GM19025 (cell line): Measurements from ENCODE around the gene ABCF2.

ENCODE experiments used
- ATAC-seq: cut with Tn5 transposase; IDR thresholded peaks from one replicate; pipeline ENCODE4 v1.9.1; 2021; ENCODE audit warnings: mild to moderate bottlenecking, low read depth, moderate library complexity; ENCODE audit not compliant: unreplicated experiment

The ABCF2 gene

DNA sequence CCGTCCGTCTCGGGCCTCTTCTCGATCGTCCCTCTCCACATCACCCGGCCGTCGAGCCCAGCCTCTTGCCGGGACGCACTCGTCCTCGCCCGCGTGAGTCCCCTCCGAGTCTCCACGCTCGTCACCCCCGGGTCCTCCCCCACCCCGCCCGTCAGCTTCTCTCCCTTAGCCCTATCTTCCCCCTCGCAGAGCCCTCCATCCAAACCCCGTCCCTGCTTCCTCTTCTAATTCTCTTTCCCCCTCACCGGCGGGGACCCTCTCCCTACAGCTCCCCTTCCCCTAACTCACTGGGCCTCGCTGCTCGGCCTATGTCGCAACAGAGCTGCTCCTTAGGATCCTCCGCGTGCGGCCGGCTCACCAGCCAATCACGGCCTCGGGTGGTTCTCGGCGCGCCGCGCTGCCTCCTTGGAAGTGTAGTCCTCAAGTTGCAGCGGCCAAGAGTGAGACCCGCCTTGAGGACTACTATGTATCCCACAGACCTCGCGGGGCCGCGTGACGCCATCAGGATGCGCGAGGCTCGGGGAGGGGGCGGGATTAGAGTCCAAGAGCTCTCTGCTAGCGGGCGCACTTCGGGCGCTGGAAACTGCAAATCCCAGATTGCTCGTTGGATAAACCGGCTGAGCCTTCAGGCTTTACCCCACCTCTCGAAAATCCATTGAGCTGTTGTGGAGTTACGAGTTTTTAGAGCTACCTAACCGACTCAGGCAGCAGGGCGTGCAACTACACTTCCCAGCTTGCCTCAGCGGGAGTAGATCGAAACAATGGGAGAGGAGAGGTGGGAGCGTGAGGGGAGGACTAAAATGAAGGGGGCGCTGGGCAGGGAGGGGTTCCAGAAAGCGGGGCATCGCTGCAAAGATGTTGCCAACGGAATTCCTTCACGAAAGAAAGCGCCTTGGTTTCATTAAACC, at the start of gene ABCF2:
Gene ABCF2, minus strand, starts transcription at position 331 of the 908 bp plus-strand sequence. CDS start 747 bp downstream, outside the sequence.
- ATAC-seq, result peak; percentile 99

DNA sequence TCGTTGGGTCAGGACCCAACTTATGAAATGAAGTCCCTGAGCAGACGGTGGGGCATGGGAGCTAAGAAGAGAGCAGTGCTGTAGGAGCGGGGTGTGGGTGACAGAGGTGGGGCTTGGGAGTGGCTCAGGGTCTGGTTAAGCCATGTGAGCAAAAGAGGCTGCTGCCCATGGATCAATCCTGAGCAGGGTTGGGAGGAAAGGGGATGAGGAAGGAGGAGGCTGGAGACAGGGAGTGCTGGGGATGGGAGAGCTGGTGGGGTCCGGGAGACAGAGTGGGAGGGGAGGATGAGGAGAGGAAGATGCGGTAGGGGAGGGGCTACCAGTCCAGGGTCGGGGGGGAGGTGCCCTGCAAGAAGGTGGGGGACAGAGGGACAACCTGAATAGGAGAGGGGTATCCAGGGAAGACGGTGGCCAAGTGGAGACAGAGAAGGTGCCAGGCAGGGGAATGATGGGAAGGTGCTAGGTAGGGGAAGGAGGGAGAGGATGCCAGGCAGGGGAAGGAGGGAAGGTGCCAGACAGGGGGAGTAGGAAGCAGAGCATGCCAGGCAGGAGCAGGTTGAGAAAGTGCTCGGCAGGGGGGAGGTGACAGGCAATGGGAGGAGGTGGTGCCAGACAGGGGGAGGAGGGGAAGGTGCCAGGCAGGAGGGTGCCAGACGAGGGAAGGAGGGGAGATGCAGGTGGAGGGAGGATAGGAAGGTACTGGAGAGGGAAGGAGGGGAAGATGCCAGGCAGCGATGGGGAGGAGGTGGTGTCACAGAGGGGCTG, 49.0 kb upstream of the ABCF2 start:
- no peak for ATAC-seq

DNA sequence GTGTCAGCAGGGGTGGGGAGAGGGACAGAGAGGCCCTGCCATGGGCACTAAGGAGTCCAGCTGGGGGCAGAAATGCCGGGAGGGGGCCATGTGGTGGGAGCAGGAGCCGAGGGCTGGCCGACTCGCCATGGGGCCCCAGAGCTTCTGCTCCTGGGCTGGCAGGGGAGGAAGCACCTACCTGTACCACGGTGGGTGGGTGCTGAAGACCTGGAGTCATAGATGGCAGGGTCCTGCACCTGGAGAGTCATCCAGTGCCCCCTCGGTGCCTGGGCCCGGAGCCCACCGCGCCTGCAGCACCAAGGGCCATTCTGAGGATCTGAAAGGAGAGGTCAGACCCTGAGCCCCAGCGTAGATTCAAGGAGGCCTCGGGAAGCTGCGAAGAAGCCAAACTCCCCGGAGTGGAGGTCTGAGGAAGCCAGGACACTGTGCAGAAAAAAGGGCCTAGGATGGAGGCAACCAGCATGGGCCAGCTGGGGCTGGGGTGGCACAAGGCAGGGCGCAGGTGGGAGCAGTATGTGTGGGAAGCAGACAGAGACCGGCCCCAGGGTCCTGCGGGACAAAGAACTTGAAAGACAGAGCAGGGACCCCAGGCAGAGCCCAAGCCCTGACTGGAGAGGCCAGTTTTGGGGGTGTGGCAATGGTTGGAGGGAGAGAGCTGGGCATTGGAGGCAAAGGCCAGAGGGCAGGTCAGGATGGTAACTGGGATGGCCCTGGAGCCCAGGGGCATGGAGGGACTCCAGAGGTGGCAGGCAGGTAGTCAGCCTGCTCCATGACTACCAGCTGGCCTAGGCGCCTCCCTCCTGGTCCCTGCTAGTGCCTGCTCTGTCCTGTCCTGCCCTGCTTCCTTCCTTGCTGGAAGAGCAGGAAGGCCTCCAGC, 48.2 kb upstream of the ABCF2 start:
- no peak for ATAC-seq

DNA sequence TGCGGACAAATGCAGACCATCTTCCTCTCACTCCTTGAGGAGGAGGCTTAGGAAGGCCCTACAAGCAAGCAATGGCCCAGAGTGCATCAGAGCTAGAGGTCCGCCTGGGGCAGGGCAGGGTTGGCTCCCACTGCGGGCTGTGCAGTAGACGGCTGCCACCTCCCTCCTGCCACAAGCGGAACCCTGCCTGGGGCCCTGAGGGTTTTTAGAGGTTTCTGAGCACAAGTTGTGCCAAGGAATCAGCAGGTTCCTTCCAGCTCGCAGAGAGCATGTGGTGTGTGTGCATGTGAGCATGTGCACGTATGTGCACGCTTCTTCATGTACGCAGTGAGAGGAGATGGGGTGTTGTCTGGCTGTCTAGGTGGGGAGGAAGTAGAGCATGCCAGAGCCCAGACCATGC, 47.4 kb upstream of the ABCF2 start:
- ATAC-seq, result no peak

DNA sequence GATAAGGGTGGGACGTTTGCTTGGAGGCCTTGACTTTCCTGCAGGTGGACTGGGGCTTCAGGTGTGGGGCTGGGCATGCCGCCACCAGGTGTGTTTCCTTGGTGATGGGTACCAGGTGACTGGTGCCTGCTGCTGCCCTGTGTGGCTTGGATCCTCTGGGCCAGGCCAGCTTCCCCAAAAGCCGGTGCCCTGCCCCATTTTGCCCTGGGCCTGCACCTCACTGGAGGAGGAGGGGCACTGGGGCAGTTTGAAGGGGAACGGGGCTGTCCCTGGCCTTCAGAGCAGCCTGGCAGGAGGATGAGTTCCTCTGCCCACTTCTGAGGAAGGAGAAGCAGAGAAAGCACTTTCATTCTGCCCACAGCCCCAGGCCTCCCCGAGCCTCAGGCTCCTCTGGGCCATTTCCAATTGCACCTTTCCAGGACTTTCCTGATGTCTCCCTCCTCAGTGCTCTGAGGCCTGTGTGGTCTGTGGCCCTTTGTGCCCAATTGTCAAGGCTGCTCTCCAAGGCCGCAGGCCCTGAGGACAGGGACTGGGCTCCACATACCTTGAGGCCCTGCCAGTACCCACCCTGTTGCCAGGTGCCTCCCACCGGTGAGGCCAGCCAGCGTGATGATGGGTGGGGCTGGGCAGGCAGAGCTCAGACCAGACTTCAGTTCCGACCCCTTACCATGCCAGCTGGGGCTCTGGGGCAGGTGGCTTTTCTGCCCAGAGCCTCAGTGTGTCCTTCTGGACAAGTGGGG, 46.8 kb upstream of the ABCF2 start:
- ATAC-seq, result no peak

DNA sequence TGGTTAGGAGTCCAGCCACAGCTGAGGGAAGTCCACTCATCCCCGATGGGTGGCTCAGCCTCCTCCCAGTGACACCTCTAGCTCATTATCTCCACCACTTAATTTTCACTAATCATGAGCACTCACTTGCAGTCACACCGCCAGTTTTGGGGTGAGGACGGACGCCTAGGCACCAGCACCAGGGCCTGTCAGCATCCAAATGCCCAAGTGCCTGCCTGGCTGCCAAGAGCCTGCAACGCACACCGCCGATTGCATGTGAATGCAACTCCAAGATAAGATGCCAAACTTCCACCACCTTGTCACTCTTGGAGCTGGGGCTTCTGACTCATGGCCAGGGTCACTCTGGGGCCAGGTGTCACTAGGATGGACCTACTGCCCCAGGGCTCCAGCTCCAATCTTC, 45.9 kb upstream of the ABCF2 start:
- no peak for ATAC-seq

DNA sequence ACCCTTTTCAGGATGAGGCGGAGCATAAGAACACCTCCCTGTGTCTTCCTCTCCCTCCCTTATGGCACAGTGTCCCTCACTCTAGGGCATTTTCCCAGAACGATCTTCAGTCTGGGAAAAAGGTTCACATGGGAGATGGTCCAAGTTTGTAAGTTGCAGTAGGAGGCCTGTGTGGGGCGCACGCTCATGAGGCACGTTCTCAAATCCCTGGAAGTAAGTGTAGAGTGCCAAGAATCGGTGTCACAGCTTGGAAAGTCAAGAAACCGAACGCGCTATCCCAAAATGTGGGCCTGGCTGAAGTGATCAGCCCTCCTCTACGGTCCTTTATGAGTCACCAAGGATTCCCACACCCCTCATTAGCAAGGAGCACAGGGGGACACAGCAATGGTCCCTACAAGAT, 45.4 kb upstream of the ABCF2 start:
- ATAC-seq, result no peak

DNA sequence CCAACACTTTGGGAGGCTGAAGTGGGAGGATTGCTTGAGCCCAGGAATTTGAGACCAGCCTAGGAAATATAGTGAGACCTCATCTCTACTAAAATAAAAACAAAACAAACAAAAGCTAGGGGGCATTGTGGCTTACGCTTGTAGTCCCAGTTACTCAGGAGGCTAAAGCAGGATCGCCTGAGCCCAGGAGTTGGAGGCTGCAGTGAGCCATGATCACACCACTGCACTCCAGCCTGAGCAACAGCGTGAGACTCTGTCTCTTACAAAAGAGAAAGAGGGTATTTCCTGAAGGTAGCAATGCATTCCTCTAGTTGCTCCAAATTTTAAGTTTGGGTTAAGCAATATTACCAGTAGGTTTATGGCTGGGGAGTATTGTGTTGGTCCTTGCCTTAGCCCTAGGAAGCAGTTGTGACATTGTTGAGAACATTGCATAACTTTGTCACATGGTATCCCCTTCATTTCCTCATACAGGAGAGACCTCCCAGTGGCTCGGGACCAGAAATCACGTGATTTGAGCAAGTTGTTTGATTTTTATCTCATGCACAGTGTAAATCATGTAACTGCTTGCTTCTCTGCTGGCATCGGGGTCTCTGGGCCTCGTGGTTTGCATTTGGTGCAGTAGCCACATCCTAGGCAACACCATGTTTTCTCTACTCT, 44.8 kb upstream of the ABCF2 start:
- no peak for ATAC-seq

DNA sequence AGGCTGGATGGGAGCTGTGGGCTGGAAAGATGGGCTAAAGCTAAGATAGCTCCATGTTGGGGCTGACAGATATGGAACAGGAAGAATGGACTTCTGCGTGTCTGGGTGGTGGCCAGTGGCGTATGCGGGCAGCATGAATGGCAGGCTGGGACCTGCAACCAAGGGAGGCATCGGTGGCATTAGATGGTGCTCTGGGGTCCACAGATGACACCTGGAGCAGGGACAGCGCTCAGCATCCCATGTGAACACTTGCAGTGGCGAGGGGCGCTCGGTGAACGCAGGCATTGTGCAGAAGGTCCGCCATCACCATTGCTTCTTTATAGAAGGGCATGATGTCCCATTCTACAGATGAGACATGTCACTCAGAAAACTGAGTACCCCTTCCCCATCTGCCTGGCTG, 42.5 kb upstream of the ABCF2 start:
- ATAC-seq, result no peak

DNA sequence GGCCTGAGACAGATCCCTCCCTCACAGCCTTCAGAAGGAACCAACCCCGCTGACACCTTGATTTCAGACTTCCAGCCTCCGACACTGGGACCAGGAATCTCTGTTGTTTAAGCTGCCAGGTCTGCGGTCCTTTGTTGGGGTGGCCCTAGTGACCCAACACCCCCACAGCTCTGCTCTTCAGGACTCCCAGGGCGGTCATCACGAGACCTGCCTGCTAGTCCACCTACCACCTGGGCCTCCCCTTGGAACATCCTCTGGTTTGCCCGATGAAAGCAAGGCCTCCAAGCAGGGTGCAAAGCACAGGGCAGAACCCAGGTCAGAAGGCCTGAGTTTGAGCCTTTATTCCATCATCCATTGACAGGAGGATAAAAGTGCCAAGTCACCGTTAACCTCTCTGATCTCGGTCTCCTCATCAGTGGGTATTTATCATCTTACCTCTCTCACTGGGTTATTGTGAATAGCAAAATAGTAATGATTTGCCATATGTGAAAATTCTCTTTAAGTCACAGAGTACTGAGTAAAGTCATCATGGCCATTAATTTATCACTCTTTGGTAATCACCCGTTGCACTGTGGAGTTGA, 38.4 kb upstream of the ABCF2 start:
- ATAC-seq, result no peak

DNA sequence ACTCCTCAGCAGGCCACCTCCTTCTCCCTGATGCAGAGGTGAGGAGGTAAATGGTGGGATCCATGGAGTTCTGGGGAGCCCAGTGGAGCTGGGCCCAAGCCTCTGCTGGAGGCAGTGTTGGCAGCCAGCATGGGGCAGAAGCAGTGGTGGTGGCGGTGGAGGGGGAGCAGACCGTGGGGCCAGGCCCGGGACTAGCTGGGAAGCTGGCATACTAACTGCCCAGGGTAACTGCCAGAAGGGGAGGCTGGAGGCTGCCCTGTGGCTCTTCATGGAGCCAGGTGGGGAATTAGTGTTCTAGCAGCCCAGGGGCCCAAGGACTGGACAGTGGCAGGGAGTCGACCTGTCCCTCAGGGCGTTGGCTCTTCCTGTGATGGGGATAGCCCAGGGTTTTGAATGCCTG, 37.6 kb upstream of the ABCF2 start:
- ATAC-seq, result no peak

DNA sequence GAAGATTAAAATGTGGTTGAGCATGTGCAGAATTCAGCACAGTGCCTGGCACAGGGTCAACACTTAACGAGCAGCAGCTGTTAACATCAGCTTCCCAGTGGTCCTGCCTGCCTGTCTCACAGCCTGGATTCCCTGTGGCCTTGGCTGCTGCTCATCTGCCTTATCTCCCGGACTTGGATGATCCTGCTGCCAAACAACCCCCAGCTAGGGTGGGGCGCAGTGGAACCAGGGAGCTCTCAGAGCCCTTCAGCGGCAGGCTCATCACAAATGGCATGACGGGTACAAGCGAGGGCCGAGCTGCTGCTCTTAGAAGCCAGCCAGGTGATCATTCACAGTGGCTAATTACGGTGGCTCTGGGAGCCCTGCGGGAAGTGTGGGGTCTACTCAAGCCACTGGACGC, 34.5 kb upstream of the ABCF2 start:
- no peak for ATAC-seq

DNA sequence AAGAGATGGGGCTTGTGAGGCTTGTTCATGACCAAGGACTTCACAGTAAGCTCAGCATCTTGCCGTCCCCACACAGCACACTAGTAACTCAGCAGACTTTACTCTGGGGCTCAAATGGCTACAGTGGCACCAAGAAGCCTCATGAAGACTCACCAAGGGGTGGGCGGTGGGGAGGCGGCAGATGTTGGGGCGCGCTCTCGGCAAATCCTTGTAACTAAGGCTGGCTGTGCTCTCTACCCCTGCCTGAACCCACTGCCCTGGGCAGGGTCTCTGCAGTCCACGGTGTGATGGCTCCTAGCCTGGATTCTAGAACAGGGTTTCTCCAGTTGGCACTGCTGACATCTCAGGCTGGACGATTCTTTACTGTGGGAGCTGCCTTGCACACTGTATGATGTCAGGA, 33.9 kb upstream of the ABCF2 start:
- ATAC-seq, result no peak

DNA sequence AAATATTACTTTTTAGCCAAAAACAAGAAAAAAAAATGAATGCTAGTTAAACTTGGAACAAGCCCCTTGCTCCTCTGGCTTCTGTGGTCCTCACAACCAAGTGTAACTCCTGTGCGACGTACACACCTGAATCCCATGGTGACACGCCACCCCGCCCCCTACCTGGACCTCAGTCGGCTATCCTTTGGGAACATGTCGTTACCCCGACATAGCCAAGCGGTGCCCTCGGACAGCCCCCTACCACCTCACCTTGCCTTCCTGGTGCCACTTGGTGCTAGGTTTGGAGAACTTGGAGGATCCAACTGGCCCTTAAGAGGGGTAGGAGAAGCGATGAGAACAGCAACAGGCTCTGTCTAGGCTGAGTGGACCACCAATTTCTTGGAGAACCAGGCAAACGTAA, 33.5 kb upstream of the ABCF2 start:
- no peak for ATAC-seq

DNA sequence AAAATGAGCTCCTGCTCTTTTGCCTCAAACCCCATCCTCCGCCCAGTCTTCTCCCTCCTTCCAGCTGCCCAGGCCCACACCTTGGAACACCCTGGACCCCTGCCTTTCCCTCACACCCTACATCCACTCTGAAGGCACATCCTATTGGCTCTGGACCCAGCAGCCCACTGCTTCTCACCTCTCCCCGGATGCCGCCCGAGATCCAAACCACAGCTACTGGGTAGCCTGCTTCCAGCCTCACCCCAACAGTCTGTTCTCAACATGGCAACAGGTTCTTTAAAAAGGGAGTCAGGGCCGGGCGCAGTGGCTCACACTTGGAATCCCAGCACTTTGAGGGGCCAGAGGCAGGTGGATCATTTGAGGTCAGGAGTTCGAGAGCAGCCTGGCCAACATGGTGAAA, 31.0 kb upstream of the ABCF2 start:
- ATAC-seq, result no peak

DNA sequence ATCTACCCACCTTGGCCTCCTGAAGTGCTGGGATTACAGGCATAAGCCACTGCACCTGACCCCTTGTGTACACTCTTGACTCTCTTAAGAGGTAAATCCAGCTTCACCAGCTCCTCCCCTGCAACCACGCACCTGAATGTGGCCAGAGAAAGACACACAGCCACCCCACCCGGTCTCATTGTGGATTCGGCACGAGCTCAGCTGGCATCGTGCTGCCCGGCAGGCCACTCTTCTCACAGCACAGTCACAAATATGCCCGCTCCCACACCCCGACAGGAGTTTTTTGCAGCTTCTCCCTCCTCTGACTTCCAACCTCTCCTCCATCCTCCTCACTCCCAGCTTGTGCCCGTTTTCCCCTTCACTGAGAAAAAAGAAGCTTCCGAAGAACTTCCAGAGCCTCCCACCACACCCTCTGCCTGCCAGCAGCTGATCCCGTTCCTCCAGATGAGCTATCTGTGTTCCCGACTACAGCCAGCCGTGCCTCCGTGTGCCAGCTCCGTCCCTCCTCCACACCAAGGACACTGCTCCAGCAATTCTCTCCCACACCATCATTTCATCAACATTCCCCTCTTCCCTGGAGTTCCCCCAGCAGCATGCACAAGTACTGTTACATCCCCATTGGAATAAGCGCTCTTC, 29.5 kb upstream of the ABCF2 start:
- no peak for ATAC-seq

DNA sequence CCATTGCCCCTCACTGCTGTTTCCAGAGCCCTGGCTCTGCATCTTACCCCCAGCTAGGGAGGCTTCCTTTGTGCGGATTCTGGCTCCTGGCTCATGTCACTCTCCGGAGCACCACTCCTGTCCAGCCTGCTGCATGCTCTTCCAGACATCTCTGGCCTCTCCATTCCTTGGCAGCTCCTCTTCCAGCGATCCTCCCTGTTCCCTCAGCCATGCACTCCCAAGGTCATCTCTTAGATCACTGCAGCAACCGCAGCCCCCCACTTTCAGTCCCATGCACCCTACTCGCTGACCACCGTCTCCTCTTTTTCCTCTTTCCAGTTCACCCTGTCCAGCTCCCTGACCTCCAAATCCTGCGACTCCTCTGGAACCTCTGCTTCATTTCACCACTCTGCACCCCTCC, 28.4 kb upstream of the ABCF2 start:
- no peak for ATAC-seq

DNA sequence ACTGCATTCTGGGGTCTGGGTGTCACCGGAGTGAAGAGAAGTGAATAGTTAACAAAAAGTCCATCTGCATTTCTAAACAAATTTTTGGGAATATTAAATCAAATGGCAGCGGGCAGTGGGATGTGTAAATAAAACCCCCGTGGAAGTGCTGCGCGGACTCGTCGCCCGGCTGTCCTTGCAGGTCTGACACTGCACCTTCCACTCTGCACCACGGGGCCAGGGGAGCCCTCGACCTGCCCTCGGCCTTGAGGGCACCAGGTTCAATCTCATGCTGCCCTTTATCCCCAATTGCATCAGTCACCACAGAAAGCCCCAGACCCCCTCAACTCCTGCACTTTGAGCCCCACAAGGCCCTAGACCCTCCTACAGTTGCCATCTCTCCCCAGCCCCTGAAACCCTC, 27.8 kb upstream of the ABCF2 start:
- ATAC-seq, result no peak

DNA sequence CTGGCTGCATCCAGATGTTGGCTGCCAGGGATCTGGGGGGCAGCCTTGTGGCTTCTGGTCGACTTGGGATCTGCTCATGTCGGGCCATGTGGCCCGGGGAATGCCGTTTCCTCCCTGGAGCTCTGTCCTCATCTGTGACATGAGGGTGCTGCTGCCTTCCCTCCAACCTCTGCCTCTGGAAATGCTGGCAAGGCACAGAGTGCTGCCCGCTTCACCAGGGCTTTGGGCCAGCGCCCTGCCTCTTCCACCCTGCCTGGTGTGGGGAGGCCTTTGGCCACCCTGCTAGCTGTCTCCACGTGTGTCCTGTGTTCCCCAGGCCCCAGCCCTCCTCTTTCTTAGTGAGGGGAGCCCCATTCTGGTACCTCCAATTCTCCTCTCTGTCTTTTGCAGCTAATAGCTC, 27.3 kb upstream of the ABCF2 start:
- no peak for ATAC-seq
